Measurements from ENCODE around the gene SNRNP40.

- TF ChIP-seq CTCF (IDR thresholded peaks at IDR 0.05) = no peak
- no peak for TF ChIP-seq POLR2A (IDR thresholded peaks at IDR 0.05)
Observed at GRCh38 chr1:31263408-31263807, 33.2 kb downstream of the SNRNP40 start.
